IMR-90 (cell line): ENCODE measurements around the gene GRM5. TPM values are rescaled to one million over a fixed set of nuclear protein-coding genes. Genes with fewer than 3 reads are reported as not detected.

Source experiments
- ATAC-seq: fragments of 200-7000 bp; cut with Tn5 transposase; 2 replicates; pipeline ENCODE4 v1.9.1; 2020; ENCODE audit warnings: low read depth, mild to moderate bottlenecking, moderate library complexity
- BruUV-seq: library from RNA; stranded (reverse); fragments of 400-500 nt; replicated peaks from 2 replicates; lab custom pipeline; 2021; lab: Mats Ljungman, UMichigan
- CTCF ChIA-PET: fragments of 300-600 bp; formaldehyde crosslinking; extraction: SDS; loops from one replicate; lab custom pipeline; 2021; ENCODE audit warnings: antibody characterized with exemption; lab: Yijun Ruan, JAX
- POLR2A ChIA-PET: fragments of 300-600 bp; sonication (Branson Sonifier 250); formaldehyde crosslinking; loops from one replicate; lab custom pipeline; 2022; ENCODE audit warnings: antibody characterized with exemption; ENCODE audit not compliant: unreplicated experiment; lab: Charles Lee
- DNase-seq: peaks from one replicate; pipeline ENCODE4 v3.0.0; 2013
- H2AFZ ChIP-seq: replicated peaks from 2 replicates; pipeline ENCODE3; 2013; ENCODE audit warnings: low read length, mild to moderate bottlenecking; ENCODE audit not compliant: poor library complexity
- H2AK5ac ChIP-seq: 2 replicates; pipeline ENCODE4 v1.6.1; 2013; ENCODE audit warnings: low read depth, low read length, inconsistent platforms
- H2AK9ac ChIP-seq: replicated peaks from 2 replicates; pipeline ENCODE3; 2013; ENCODE audit warnings: mild to moderate bottlenecking, low read depth, low read length, moderate library complexity; ENCODE audit not compliant: poor library complexity
- H2BK120ac ChIP-seq: 2 replicates; pipeline ENCODE4 v1.6.1; 2013; ENCODE audit warnings: low read depth, low read length, inconsistent platforms
- H2BK15ac ChIP-seq: 3 replicates; pipeline ENCODE4 v1.6.1; 2013; ENCODE audit warnings: low read depth, low read length, inconsistent platforms
- H2BK20ac ChIP-seq: 2 replicates; pipeline ENCODE4 v1.6.1; 2013; ENCODE audit warnings: low read depth, mild to moderate bottlenecking, inconsistent platforms, low read length, moderate library complexity
- H2BK5ac ChIP-seq: 2 replicates; pipeline ENCODE4 v1.6.1; 2013; ENCODE audit warnings: mild to moderate bottlenecking, low read depth, low read length, inconsistent platforms; ENCODE audit not compliant: poor library complexity, severe bottlenecking
- H3K14ac ChIP-seq: replicated peaks from 2 replicates; pipeline ENCODE4 v1.6.1; 2013; ENCODE audit warnings: low read depth, low read length, inconsistent platforms
- H3K18ac ChIP-seq: 2 replicates; pipeline ENCODE4 v1.6.1; 2013; ENCODE audit warnings: low read depth, low read length, control low read depth
- H3K23ac ChIP-seq: 2 replicates; pipeline ENCODE4 v1.6.1; 2013; ENCODE audit warnings: low read depth, low read length, inconsistent platforms
- H3K27ac ChIP-seq: 2 replicates; pipeline ENCODE4 v1.5.1; 2013; ENCODE audit warnings: mild to moderate bottlenecking, control low read depth, low read length; ENCODE audit not compliant: insufficient read depth
- H3K27me3 ChIP-seq: 2 replicates; pipeline ENCODE4 v1.6.1; 2013; ENCODE audit warnings: low read length; ENCODE audit not compliant: control insufficient read depth, insufficient read depth
- H3K36me3 ChIP-seq: 2 replicates; pipeline ENCODE4 v1.6.1; 2013; ENCODE audit warnings: low read length, mixed read lengths; ENCODE audit not compliant: control insufficient read depth, insufficient read depth
- H3K4ac ChIP-seq: 2 replicates; pipeline ENCODE4 v1.6.1; 2013; ENCODE audit warnings: low read depth, low read length, inconsistent platforms
- H3K4me1 ChIP-seq: 2 replicates; pipeline ENCODE4 v1.6.1; 2013; ENCODE audit warnings: low read length, mixed read lengths; ENCODE audit not compliant: control insufficient read depth, insufficient read depth
- H3K4me2 ChIP-seq: 2 replicates; pipeline ENCODE4 v1.6.1; 2013; ENCODE audit warnings: low read depth, mild to moderate bottlenecking, control low read depth, low read length, moderate library complexity
- H3K4me3 ChIP-seq: 2 replicates; pipeline ENCODE4 v1.5.1; 2013; ENCODE audit warnings: low read depth, mild to moderate bottlenecking, control low read depth, low read length, moderate library complexity; ENCODE audit not compliant: insufficient read depth
- H3K56ac ChIP-seq: 2 replicates; pipeline ENCODE4 v1.6.1; 2013; ENCODE audit warnings: low read length, inconsistent platforms; ENCODE audit not compliant: insufficient read depth; ENCODE audit errors: extremely low read depth
- H3K79me1 ChIP-seq, 2 experiments: 2 replicates each; pipeline ENCODE4 v1.6.1; 2013; ENCODE audit warnings: low read length in 2 of 2, inconsistent platforms in 1 of 2, low read depth in 1 of 2
- H3K9ac ChIP-seq: 2 replicates; pipeline ENCODE4 v1.6.1; 2013; ENCODE audit warnings: low read depth, low read length, control low read depth
- H3K9me1 ChIP-seq: 2 replicates; pipeline ENCODE4 v1.6.1; 2013; ENCODE audit warnings: low read length, inconsistent platforms; ENCODE audit not compliant: insufficient read depth
- H3K9me3 ChIP-seq: 2 replicates; pipeline ENCODE4 v1.6.1; 2013; ENCODE audit warnings: low read length; ENCODE audit not compliant: control insufficient read depth, insufficient read depth
- H4K20me1 ChIP-seq: 2 replicates; pipeline ENCODE4 v1.6.1; 2013; ENCODE audit warnings: low read length, inconsistent platforms; ENCODE audit not compliant: insufficient read depth
- H4K5ac ChIP-seq: 2 replicates; pipeline ENCODE4 v1.6.1; 2013; ENCODE audit warnings: mild to moderate bottlenecking, low read depth, low read length, control low read depth
- H4K8ac ChIP-seq, 2 experiments: 2 replicates each; pipeline ENCODE4 v1.6.1; 2013; ENCODE audit warnings: low read depth in 2 of 2, low read length in 2 of 2, control low read depth in 1 of 2, inconsistent platforms in 1 of 2
- H4K91ac ChIP-seq: 2 replicates; pipeline ENCODE4 v1.6.1; 2013; ENCODE audit warnings: low read depth, low read length, inconsistent platforms; ENCODE audit not compliant: insufficient read depth
- BHLHE40 ChIP-seq: fragments of 150-350 bp; IDR thresholded peaks from 2 replicates; pipeline ENCODE4 v1.6.1; 2016; ENCODE audit warnings: mild to moderate bottlenecking, low read depth, low read length
- CEBPB ChIP-seq: IDR thresholded peaks from 2 replicates; pipeline ENCODE4 v1.6.1; 2012; ENCODE audit warnings: low read depth, low read length, improper control_type of control experiment
- FOS ChIP-seq: fragments of 150-350 bp; IDR thresholded peaks from 2 replicates; pipeline ENCODE4 v1.6.1; 2016; ENCODE audit warnings: low read depth, low read length
- MAFK ChIP-seq: IDR thresholded peaks from 2 replicates; pipeline ENCODE4 v1.6.1; 2012; ENCODE audit warnings: low read depth, low read length, improper control_type of control experiment
- MXI1 ChIP-seq: IDR thresholded peaks from 2 replicates; pipeline ENCODE4 v1.6.1; 2012; ENCODE audit warnings: low read depth, mild to moderate bottlenecking, low read length, moderate library complexity, borderline replicate concordance
- NFE2L2 ChIP-seq: fragments of 150-350 bp; IDR thresholded peaks from 2 replicates; pipeline ENCODE4 v1.6.1; 2016; ENCODE audit warnings: low read depth, mild to moderate bottlenecking, low read length
- RCOR1 ChIP-seq: IDR thresholded peaks from 2 replicates; pipeline ENCODE4 v1.6.1; 2012; ENCODE audit warnings: mild to moderate bottlenecking, low read length, improper control_type of control experiment; ENCODE audit not compliant: insufficient replicate concordance
- RFX5 ChIP-seq: IDR thresholded peaks from 2 replicates; pipeline ENCODE4 v1.8.0; 2012; ENCODE audit warnings: low read depth, mild to moderate bottlenecking, low read length, moderate library complexity
- SMC3 ChIP-seq: fragments of 150-350 bp; IDR thresholded peaks from 2 replicates; pipeline ENCODE4 v1.6.1; 2016; ENCODE audit warnings: low read depth, mild to moderate bottlenecking, antibody characterized with exemption, low read length, moderate library complexity
- WGBS, 2 experiments: methylation state at CpG; one replicate each; pipeline versions ENCODE4 v1.1.5 to v1.1.7; 2013; ENCODE audit warnings: missing lambda C conversion rate in 2 of 2; ENCODE audit not compliant: insufficient read length in 1 of 2; ENCODE audit errors: extremely low coverage in 2 of 2; 5-methylcytosine and 5-hydroxymethylcytosine counted together
- dilution Hi-C: fragments of 300-500 bp; cut with HindIII; formaldehyde crosslinking; loops from one replicate; pipeline ENCODE4 v1.14.3; 2018; ENCODE audit warnings: low sequenced_read_pairs; ENCODE audit not compliant: unreplicated experiment
- in situ Hi-C: fragments of 300-500 bp; cut with MboI; formaldehyde crosslinking; loops from 3 replicates; pipeline ENCODE4 v1.14.3; 2019; ENCODE audit warnings: low sequenced_read_pairs, inconsistent platforms, mixed read lengths
- intact Hi-C: fragments of 100-400 bp; cut with micrococcal nuclease; formaldehyde crosslinking; loops from 2 replicates; pipeline ENCODE4 v1.10.0; 2022
- polyA plus RNA-seq, 3 experiments: library from polyadenylated mRNA; depleted of rRNA; stranded (reverse); fragments of >200 nt; gene quantifications; 2 replicates each; pipeline ENCODE4 v1.2.3, GENCODE V29; 2012; ENCODE audit warnings: low replicate concordance in 1 of 3
- total RNA-seq: library from RNA; depleted of rRNA; stranded (reverse); fragments of >200 nt; gene quantifications from 2 replicates; pipeline ENCODE4 v1.2.3, GENCODE V29; 2012
- TF ChIP-seq, protein P1 (sequence below): fragments of 150-350 bp; IDR thresholded peaks from 2 replicates; pipeline ENCODE4 v1.6.1; 2017; ENCODE audit warnings: mild to moderate bottlenecking, antibody characterized with exemption, low read length, low read depth
- TF ChIP-seq, protein P2 (sequence below): fragments of 150-350 bp; IDR thresholded peaks from 2 replicates; pipeline ENCODE4 v1.6.1; 2016; ENCODE audit warnings: low read depth, mild to moderate bottlenecking, low read length, moderate library complexity, borderline replicate concordance
- TF ChIP-seq, protein P3 (sequence below): conservative IDR thresholded peaks from 2 replicates; pipeline ENCODE4 v1.5.1; 2012; ENCODE audit warnings: mild to moderate bottlenecking, low read depth, low read length, improper control_type of control experiment

The GRM5 gene
- total and polyA plus RNA-seq, 2 of the 4 experiments (the other 2 are of a cell fraction) = under 0.01 TPM

DNA sequence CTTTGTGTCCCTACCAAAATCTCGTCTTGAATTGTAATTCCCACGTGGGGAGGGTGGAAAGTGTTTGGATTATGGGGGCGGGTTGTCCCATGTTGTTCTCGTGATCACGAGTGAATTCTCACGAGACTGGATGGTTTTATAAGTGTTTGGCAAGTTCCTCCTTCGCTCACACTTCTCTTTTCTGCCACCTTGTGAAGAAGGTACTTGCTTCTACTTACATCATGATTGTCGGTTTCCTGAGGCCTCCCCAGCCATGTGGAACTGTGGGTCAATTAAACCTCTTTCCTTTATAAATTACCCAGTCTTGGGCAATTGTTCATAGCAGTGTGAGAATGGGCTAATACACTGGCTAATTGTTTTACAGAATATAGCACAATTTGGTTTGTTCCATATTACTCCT lies 326.3 kb downstream of the GRM5 start:
- H2BK15ac ChIP-seq = no peak overlapping the region
- POLR2A ChIA-PET = no interaction called here
- no peak overlapping the region for H3K27ac ChIP-seq
- intact Hi-C loops (no loop called here), in situ Hi-C loops (no loop called here), dilution Hi-C loops (no loop called here)
- BruUV-seq = no TSS peak
- CTCF ChIA-PET = no interaction called here
- H2AFZ ChIP-seq = no peak overlapping the region
- no peak overlapping the region for H2BK5ac ChIP-seq
- H2BK20ac ChIP-seq = no peak overlapping the region
- no peak overlapping the region for H3K9ac ChIP-seq
- no peaks in the 10 kb centered on the region for H3K9me3 ChIP-seq
- H3K4ac ChIP-seq = no peak overlapping the region
- no peaks in the 10 kb centered on the region for H3K27me3 ChIP-seq
- H3K14ac ChIP-seq = no peak overlapping the region
- H4K5ac ChIP-seq = no peak overlapping the region
- DNase-seq (no peak), ATAC-seq (no peak)
- no peak overlapping the region for H4K91ac ChIP-seq
- no peak overlapping the region for H3K56ac ChIP-seq
- no peak overlapping the region for H2AK5ac ChIP-seq
- no peak overlapping the region for H3K18ac ChIP-seq
- no CpG with 5 or more reads among the region's 8 CpGs for WGBS, 2 experiments
- H3K36me3 ChIP-seq = no peaks in the 10 kb centered on the region
- H2AK9ac ChIP-seq = no peak overlapping the region
- no peaks in the 10 kb centered on the region for H3K79me1 ChIP-seq
- H4K8ac ChIP-seq = no peak overlapping the region
- no peaks in the 10 kb centered on the region for H4K20me1 ChIP-seq
- no peaks in the 10 kb centered on the region for H3K4me1 ChIP-seq
- no peak overlapping the region for H3K23ac ChIP-seq
- H3K9me1 ChIP-seq = no peaks in the 10 kb centered on the region
- TF ChIP-seq, protein P1, sequence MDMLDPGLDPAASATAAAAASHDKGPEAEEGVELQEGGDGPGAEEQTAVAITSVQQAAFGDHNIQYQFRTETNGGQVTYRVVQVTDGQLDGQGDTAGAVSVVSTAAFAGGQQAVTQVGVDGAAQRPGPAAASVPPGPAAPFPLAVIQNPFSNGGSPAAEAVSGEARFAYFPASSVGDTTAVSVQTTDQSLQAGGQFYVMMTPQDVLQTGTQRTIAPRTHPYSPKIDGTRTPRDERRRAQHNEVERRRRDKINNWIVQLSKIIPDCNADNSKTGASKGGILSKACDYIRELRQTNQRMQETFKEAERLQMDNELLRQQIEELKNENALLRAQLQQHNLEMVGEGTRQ = no peak
- TF ChIP-seq FOS (no peak), BHLHE40 (no peak), RFX5 (no peak), NFE2L2 (no peak), MAFK (no peak), MXI1 (no peak), CEBPB (no peak), RCOR1 (no peak), SMC3 (no peak)
- TF ChIP-seq, protein P2, sequence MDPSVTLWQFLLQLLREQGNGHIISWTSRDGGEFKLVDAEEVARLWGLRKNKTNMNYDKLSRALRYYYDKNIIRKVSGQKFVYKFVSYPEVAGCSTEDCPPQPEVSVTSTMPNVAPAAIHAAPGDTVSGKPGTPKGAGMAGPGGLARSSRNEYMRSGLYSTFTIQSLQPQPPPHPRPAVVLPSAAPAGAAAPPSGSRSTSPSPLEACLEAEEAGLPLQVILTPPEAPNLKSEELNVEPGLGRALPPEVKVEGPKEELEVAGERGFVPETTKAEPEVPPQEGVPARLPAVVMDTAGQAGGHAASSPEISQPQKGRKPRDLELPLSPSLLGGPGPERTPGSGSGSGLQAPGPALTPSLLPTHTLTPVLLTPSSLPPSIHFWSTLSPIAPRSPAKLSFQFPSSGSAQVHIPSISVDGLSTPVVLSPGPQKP = no peak
- TF ChIP-seq, protein P3, sequence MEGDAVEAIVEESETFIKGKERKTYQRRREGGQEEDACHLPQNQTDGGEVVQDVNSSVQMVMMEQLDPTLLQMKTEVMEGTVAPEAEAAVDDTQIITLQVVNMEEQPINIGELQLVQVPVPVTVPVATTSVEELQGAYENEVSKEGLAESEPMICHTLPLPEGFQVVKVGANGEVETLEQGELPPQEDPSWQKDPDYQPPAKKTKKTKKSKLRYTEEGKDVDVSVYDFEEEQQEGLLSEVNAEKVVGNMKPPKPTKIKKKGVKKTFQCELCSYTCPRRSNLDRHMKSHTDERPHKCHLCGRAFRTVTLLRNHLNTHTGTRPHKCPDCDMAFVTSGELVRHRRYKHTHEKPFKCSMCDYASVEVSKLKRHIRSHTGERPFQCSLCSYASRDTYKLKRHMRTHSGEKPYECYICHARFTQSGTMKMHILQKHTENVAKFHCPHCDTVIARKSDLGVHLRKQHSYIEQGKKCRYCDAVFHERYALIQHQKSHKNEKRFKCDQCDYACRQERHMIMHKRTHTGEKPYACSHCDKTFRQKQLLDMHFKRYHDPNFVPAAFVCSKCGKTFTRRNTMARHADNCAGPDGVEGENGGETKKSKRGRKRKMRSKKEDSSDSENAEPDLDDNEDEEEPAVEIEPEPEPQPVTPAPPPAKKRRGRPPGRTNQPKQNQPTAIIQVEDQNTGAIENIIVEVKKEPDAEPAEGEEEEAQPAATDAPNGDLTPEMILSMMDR = no peak
- no peak overlapping the region for H3K4me3 ChIP-seq
- no peak overlapping the region for H3K4me2 ChIP-seq
- H2BK120ac ChIP-seq = no peak overlapping the region
